Measurements from ENCODE around the gene IBSP.

IBSP gene

GRCh38 chr4:87806520-87806919 lies 7.2 kb downstream of the IBSP start:
- Histone ChIP-seq H3K4me1 (ENCODE audit: insufficient read depth, low read length, poor library complexity, severe bottlenecking) (no peaks in the 10 kb centered on the region), H3K27me3 (ENCODE audit: insufficient read depth, low read length, poor library complexity, severe bottlenecking) (no peaks in the 10 kb centered on the region), H2AFZ (ENCODE audit: low read length) (no peak overlapping the region), H3K9ac (ENCODE audit: low read depth, low read length, poor library complexity, severe bottlenecking) (no peak overlapping the region), H3K79me2 (ENCODE audit: insufficient read depth, low read length) (no peaks in the 10 kb centered on the region), H3K4me3 (ENCODE audit: low read length, poor library complexity, severe bottlenecking) (no peak overlapping the region), H3F3A (ENCODE audit: low read depth) (no peaks in the 10 kb centered on the region), H3K4me2 (ENCODE audit: low read depth, low read length, poor library complexity, severe bottlenecking) (no peak overlapping the region), H3K9me2 (replicated peaks; ENCODE audit: low read depth, low read length) (no peaks in the 10 kb centered on the region), H3K9me3 (ENCODE audit: insufficient read depth, low read depth, low read length) (no peaks in the 10 kb centered on the region), H4K20me1 (ENCODE audit: insufficient read depth, low read length, poor library complexity, severe bottlenecking) (no peaks in the 10 kb centered on the region), H3K36me3 (ENCODE audit: insufficient read depth, low read length) (no peaks in the 10 kb centered on the region)
- no peak for TF ChIP-seq EZH2phosphoT487 (IDR thresholded peaks at IDR 0.05; ENCODE audit: borderline replicate concordance)
- TF ChIP-seq, protein P1, sequence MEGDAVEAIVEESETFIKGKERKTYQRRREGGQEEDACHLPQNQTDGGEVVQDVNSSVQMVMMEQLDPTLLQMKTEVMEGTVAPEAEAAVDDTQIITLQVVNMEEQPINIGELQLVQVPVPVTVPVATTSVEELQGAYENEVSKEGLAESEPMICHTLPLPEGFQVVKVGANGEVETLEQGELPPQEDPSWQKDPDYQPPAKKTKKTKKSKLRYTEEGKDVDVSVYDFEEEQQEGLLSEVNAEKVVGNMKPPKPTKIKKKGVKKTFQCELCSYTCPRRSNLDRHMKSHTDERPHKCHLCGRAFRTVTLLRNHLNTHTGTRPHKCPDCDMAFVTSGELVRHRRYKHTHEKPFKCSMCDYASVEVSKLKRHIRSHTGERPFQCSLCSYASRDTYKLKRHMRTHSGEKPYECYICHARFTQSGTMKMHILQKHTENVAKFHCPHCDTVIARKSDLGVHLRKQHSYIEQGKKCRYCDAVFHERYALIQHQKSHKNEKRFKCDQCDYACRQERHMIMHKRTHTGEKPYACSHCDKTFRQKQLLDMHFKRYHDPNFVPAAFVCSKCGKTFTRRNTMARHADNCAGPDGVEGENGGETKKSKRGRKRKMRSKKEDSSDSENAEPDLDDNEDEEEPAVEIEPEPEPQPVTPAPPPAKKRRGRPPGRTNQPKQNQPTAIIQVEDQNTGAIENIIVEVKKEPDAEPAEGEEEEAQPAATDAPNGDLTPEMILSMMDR (conservative IDR thresholded peaks at IDR 0.05; ENCODE audit: low read length) = no peak

DNA sequence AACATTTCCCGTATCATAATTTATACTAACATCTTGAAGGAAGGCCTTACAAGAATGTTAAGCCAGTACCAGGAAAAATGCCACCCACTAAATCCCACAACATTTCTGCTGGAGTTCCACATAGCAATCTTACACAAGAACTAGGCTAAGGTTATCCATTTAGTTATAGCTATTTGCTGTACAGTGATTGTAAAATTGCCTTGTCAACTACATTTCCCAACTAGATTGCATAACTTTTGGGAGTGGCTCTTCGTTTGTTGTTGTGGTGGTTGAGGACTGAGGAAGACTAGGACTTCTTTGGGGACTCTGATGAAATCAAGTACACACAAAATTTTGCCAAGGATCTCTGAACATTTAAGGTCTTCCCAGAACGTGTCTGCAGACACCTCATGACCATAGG lies 8.0 kb downstream of the IBSP start:
- no peaks in the 10 kb centered on the region for H3K36me3 ChIP-seq (ENCODE audit: insufficient read depth, low read length)
- TF ChIP-seq EZH2phosphoT487 (IDR thresholded peaks at IDR 0.05; ENCODE audit: borderline replicate concordance) = no peak
- H3K4me1 ChIP-seq (ENCODE audit: insufficient read depth, low read length, poor library complexity, severe bottlenecking) = no peaks in the 10 kb centered on the region
- no peaks in the 10 kb centered on the region for H3K9me3 ChIP-seq (ENCODE audit: insufficient read depth, low read depth, low read length)
- H3K4me2 ChIP-seq (ENCODE audit: low read depth, low read length, poor library complexity, severe bottlenecking) = no peak overlapping the region
- H3K79me2 ChIP-seq (ENCODE audit: insufficient read depth, low read length) = no peaks in the 10 kb centered on the region
- H2AFZ ChIP-seq (ENCODE audit: low read length) = no peak overlapping the region
- no peak overlapping the region for H3K4me3 ChIP-seq (ENCODE audit: low read length, poor library complexity, severe bottlenecking)
- H3K9me2 ChIP-seq (replicated peaks; ENCODE audit: low read depth, low read length) = no peaks in the 10 kb centered on the region
- no peaks in the 10 kb centered on the region for H3F3A ChIP-seq (ENCODE audit: low read depth)
- no peak overlapping the region for H3K9ac ChIP-seq (ENCODE audit: low read depth, low read length, poor library complexity, severe bottlenecking)
- H4K20me1 ChIP-seq (ENCODE audit: insufficient read depth, low read length, poor library complexity, severe bottlenecking) = no peaks in the 10 kb centered on the region
- no peaks in the 10 kb centered on the region for H3K27me3 ChIP-seq (ENCODE audit: insufficient read depth, low read length, poor library complexity, severe bottlenecking)

DNA sequence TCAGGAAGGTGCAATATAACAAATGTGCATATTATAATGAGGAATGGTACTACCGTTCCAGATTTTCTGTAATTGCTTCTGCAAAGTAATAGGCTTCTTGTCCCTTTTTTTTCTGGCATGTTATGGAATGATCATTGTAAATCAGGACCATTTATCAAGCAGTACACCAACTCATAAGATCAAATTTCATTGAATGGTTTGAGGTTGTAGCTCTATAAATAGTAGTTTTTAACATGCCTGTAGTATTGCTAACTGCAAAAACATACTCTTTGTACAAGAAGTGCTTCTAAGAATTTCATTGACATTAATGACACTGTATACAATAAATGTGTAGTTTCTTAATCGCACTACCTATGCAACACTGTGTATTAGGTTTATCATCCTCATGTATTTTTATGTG lies 12.6 kb downstream of the IBSP start:
- Histone ChIP-seq H3K9me2 (replicated peaks; ENCODE audit: low read depth, low read length) (no peaks in the 10 kb centered on the region), H2AFZ (ENCODE audit: low read length) (no peak overlapping the region), H3K79me2 (ENCODE audit: insufficient read depth, low read length) (no peaks in the 10 kb centered on the region), H3K9me3 (ENCODE audit: insufficient read depth, low read depth, low read length) (no peaks in the 10 kb centered on the region), H3K27me3 (ENCODE audit: insufficient read depth, low read length, poor library complexity, severe bottlenecking) (no peaks in the 10 kb centered on the region), H3K4me3 (ENCODE audit: low read length, poor library complexity, severe bottlenecking) (no peak overlapping the region), H3K9ac (ENCODE audit: low read depth, low read length, poor library complexity, severe bottlenecking) (no peak overlapping the region), H3F3A (ENCODE audit: low read depth) (no peaks in the 10 kb centered on the region), H3K36me3 (ENCODE audit: insufficient read depth, low read length) (no peaks in the 10 kb centered on the region), H3K4me1 (ENCODE audit: insufficient read depth, low read length, poor library complexity, severe bottlenecking) (no peaks in the 10 kb centered on the region), H4K20me1 (ENCODE audit: insufficient read depth, low read length, poor library complexity, severe bottlenecking) (no peaks in the 10 kb centered on the region), H3K4me2 (ENCODE audit: low read depth, low read length, poor library complexity, severe bottlenecking) (no peak overlapping the region)
- no peak for TF ChIP-seq EZH2phosphoT487 (IDR thresholded peaks at IDR 0.05; ENCODE audit: borderline replicate concordance)
- TF ChIP-seq, protein P1 (conservative IDR thresholded peaks at IDR 0.05; ENCODE audit: low read length) = no peak

DNA sequence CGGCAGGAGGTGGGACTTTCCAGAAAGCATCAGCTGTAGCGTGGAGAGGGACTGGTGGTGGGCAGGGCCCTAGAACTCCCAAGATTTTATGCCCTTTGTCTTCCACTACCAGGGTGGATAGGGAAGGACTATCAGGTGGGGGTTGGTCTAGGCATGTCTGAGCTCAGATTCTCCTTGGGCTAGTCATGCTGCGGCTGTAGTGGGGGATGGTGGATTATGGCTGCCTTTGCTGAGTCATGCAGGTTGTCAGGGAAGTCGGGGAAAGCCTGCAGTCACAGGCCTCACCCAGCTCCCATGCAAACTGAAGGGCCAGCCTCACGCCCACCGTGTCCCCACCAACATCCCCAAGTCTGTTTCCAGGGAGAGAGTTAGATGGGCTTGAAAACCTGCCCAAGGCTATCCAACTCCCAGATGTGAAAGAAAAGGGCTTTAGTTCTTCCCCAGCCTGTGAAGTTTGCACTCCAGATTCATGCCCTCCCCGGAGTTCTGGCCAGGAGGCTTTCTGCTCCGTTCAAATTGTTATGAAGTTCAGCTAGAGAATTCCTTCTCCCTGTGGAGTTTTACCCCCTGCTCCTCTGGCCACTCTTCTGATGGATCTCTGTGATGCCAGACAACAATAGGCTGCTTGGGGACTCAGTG lies 20.0 kb downstream of the IBSP start:
- H3K4me3 ChIP-seq (ENCODE audit: low read length, poor library complexity, severe bottlenecking) = no peak overlapping the region
- H3K79me2 ChIP-seq (ENCODE audit: insufficient read depth, low read length) = no peaks in the 10 kb centered on the region
- no peaks in the 10 kb centered on the region for H3F3A ChIP-seq (ENCODE audit: low read depth)
- no peaks in the 10 kb centered on the region for H3K27me3 ChIP-seq (ENCODE audit: insufficient read depth, low read length, poor library complexity, severe bottlenecking)
- no peak overlapping the region for H3K9ac ChIP-seq (ENCODE audit: low read depth, low read length, poor library complexity, severe bottlenecking)
- no peaks in the 10 kb centered on the region for H4K20me1 ChIP-seq (ENCODE audit: insufficient read depth, low read length, poor library complexity, severe bottlenecking)
- no peak overlapping the region for H2AFZ ChIP-seq (ENCODE audit: low read length)
- no peaks in the 10 kb centered on the region for H3K4me1 ChIP-seq (ENCODE audit: insufficient read depth, low read length, poor library complexity, severe bottlenecking)
- TF ChIP-seq, protein P1 (conservative IDR thresholded peaks at IDR 0.05; ENCODE audit: low read length) = no peak
- no peak for TF ChIP-seq EZH2phosphoT487 (IDR thresholded peaks at IDR 0.05; ENCODE audit: borderline replicate concordance)
- no peaks in the 10 kb centered on the region for H3K36me3 ChIP-seq (ENCODE audit: insufficient read depth, low read length)
- H3K4me2 ChIP-seq (ENCODE audit: low read depth, low read length, poor library complexity, severe bottlenecking) = no peak overlapping the region
- no peaks in the 10 kb centered on the region for H3K9me2 ChIP-seq (replicated peaks; ENCODE audit: low read depth, low read length)
- H3K9me3 ChIP-seq (ENCODE audit: insufficient read depth, low read depth, low read length) = no peaks in the 10 kb centered on the region
